Endothelial cell of umbilical vein (primary cell): Measurements from ENCODE around the gene CLC. TPM values are rescaled to one million over a fixed set of nuclear protein-coding genes. Genes with fewer than 3 reads are reported as not detected.

Source experiments
- BruUV-seq: library from RNA; stranded (reverse); fragments of 400-500 nt; replicated peaks from 2 replicates; lab custom pipeline; 2021; lab: Mats Ljungman, UMichigan
- CTCF ChIA-PET: fragments of 300-600, 350-600 bp; sonication (Branson Sonifier 250); formaldehyde crosslinking; loops from one replicate; lab custom pipeline; 2021; ENCODE audit warnings: antibody characterized with exemption, inconsistent platforms; lab: Charles Lee
- POLR2A ChIA-PET: fragments of 300-600, 350-600 bp; sonication (Branson Sonifier 250); formaldehyde crosslinking; loops from one replicate; lab custom pipeline; 2021; ENCODE audit warnings: antibody characterized with exemption, inconsistent platforms; lab: Charles Lee
- DNase-seq: peaks from one replicate; pipeline ENCODE4 v3.0.0-alpha.2; 2011; ENCODE audit warnings: low read depth, low spot score
- FAIRE-seq: peaks from 2 replicates; lab custom pipeline; 2011; peaks lifted over from hg19 to GRCh38; lab: Jason Lieb, UNC
- H2AFZ ChIP-seq: 2 replicates; pipeline ENCODE4 v1.6.0; 2012; ENCODE audit warnings: low read depth, low read length, control low read depth, inconsistent platforms
- H3K27ac ChIP-seq: 2 replicates; pipeline ENCODE4 v1.5.1; 2011; ENCODE audit warnings: low read depth, mild to moderate bottlenecking, control low read depth, low read length, moderate library complexity; ENCODE audit not compliant: insufficient read depth
- H3K27me3 ChIP-seq, 2 experiments: 2 replicates each; pipeline versions ENCODE4 v1.6.0 to v1.6.1; 2011; ENCODE audit warnings: low read length in 2 of 2, mixed read lengths in 1 of 2; ENCODE audit not compliant: control insufficient read depth in 2 of 2, insufficient read depth in 2 of 2
- H3K36me3 ChIP-seq, 2 experiments: 2 replicates in 1 of 2; 3 replicates in 1 of 2; pipeline ENCODE4 v1.5.1; 2011; ENCODE audit warnings: low read length in 2 of 2, mild to moderate bottlenecking in 1 of 2, moderate library complexity in 1 of 2; ENCODE audit not compliant: control insufficient read depth in 2 of 2, insufficient read depth in 2 of 2; ENCODE audit errors: extremely low read depth in 1 of 2
- H3K4me1 ChIP-seq: 3 replicates; pipeline ENCODE4 v1.5.1; 2011; ENCODE audit warnings: mild to moderate bottlenecking, low read length; ENCODE audit not compliant: control insufficient read depth, insufficient read depth; ENCODE audit errors: extremely low read depth
- H3K4me2 ChIP-seq: 2 replicates; pipeline ENCODE4 v1.6.1; 2011; ENCODE audit warnings: low read length, control low read depth, mixed read lengths; ENCODE audit not compliant: insufficient read depth
- H3K4me3 ChIP-seq, 3 experiments: fragments of 200-600 bp in 1 of 3; sonication (generic), shearing (Covaris generic) in 1 of 3; replicated peaks in 1 of 3; 2 replicates each; pipeline ENCODE4 v1.5.1; 2011 to 2016; ENCODE audit warnings: control low read depth in 3 of 3, low read length in 3 of 3, mild to moderate bottlenecking in 2 of 3, inconsistent platforms in 1 of 3, low read depth in 1 of 3, moderate library complexity in 1 of 3; ENCODE audit not compliant: insufficient read depth in 1 of 3
- H3K79me2 ChIP-seq: 2 replicates; pipeline ENCODE4 v1.6.0; 2012; ENCODE audit warnings: low read length, inconsistent platforms; ENCODE audit not compliant: control insufficient read depth, insufficient read depth
- H3K9ac ChIP-seq: replicated peaks from 2 replicates; pipeline ENCODE3; 2011; ENCODE audit warnings: low read length, control low read depth; ENCODE audit not compliant: insufficient read depth; ENCODE audit errors: extremely low read depth
- H3K9me1 ChIP-seq: replicated peaks from 3 replicates; pipeline ENCODE4 v1.6.0; 2011; ENCODE audit warnings: mild to moderate bottlenecking, low read length; ENCODE audit not compliant: control insufficient read depth, insufficient read depth; ENCODE audit errors: extremely low read depth
- H3K9me3 ChIP-seq: replicated peaks from 2 replicates; pipeline ENCODE4 v1.5.1; 2012; ENCODE audit warnings: low read length, inconsistent platforms; ENCODE audit not compliant: control insufficient read depth, insufficient read depth
- H4K20me1 ChIP-seq: replicated peaks from 2 replicates; pipeline ENCODE3; 2011; ENCODE audit warnings: mild to moderate bottlenecking, low read length; ENCODE audit not compliant: control insufficient read depth, insufficient read depth; ENCODE audit errors: extremely low read depth
- CTCF ChIP-seq, 2 donors: IDR thresholded peaks; 1 replicate in 1 of 2; 2 replicates in 1 of 2; pipeline ENCODE4 v1.5.1; 2011; ENCODE audit warnings: low read length in 2 of 2, mild to moderate bottlenecking in 2 of 2, moderate library complexity in 2 of 2, control low read depth in 1 of 2, inconsistent platforms in 1 of 2, low read depth in 1 of 2; ENCODE audit not compliant: insufficient read depth in 1 of 2; ENCODE audit errors: extremely low read depth in 1 of 2
- EZH2 ChIP-seq: IDR thresholded peaks from 2 replicates; pipeline ENCODE4 v1.6.1; 2012; ENCODE audit warnings: borderline replicate concordance, low read depth, mild to moderate bottlenecking, moderate library complexity, low read length, inconsistent platforms; ENCODE audit not compliant: severe bottlenecking
- FOS ChIP-seq: IDR thresholded peaks from 2 replicates; pipeline ENCODE4 v1.6.1; 2011; ENCODE audit warnings: mild to moderate bottlenecking, low read length, moderate library complexity, borderline replicate concordance; ENCODE audit not compliant: insufficient read depth
- GATA2 ChIP-seq: IDR thresholded peaks from 2 replicates; pipeline ENCODE4 v1.7.0; 2011; ENCODE audit warnings: low read depth, mild to moderate bottlenecking, moderate library complexity, mixed read lengths, low read length; ENCODE audit not compliant: insufficient read length, insufficient read depth
- JUN ChIP-seq: IDR thresholded peaks from 2 replicates; pipeline ENCODE4 v1.6.1; 2011; ENCODE audit warnings: borderline replicate concordance, low read depth; ENCODE audit not compliant: insufficient read length, insufficient read depth
- MYC ChIP-seq: IDR thresholded peaks from one replicate; pipeline ENCODE4 v1.6.1; 2011; ENCODE audit warnings: mild to moderate bottlenecking, low read depth, low read length
- POLR2A ChIP-seq: IDR thresholded peaks from 2 replicates; pipeline ENCODE4 v1.6.1; 2012; ENCODE audit warnings: low read depth, mild to moderate bottlenecking, control low read depth, low read length
- POLR2AphosphoS5 ChIP-seq: IDR thresholded peaks from 2 replicates; pipeline ENCODE4 v1.6.1; 2012; ENCODE audit warnings: low read depth, mild to moderate bottlenecking, control low read depth, low read length, moderate library complexity; ENCODE audit not compliant: insufficient read depth
- dilution Hi-C: fragments of 300-500 bp; cut with MboI; formaldehyde crosslinking; loops from one replicate; pipeline ENCODE4 v1.15.0; 2019; ENCODE audit warnings: low sequenced_read_pairs; ENCODE audit not compliant: extremely low pct_ligation_motif_present
- intact Hi-C: fragments of 100-400 bp; cut with micrococcal nuclease; formaldehyde crosslinking; loops from one replicate; pipeline ENCODE4 v1.10.0; 2022
- polyA plus RNA-seq, 4 experiments: library from polyadenylated mRNA; depleted of rRNA in 3 of 4; stranded (reverse) in 3 of 4; unstranded in 1 of 4; fragments of >200 nt; gene quantifications; 2 replicates each; pipeline versions ENCODE4 v1.2.1 to v1.2.3, GENCODE V29; 2011 to 2012; ENCODE audit warnings: missing spikeins in 1 of 4
- total RNA-seq: library from RNA; stranded (reverse); gene quantifications from 2 replicates; pipeline ENCODE4 v1.2.3, GENCODE V29; 2021
- TF ChIP-seq, protein P1 (sequence below): IDR thresholded peaks from 2 replicates; pipeline ENCODE4 v1.6.1; 2011; ENCODE audit not compliant: insufficient read depth, insufficient read length

The CLC gene
- total and polyA plus RNA-seq, 2 donors (not counting 3 experiments of a cell fraction or from before 2014, with no cell fraction given) = not detected

GRCh38 chr19:39708594-39708993 lies 29.2 kb downstream of the CLC start:
- POLR2A ChIA-PET = no interaction called here
- no peak for FAIRE-seq
- H3K4me2 ChIP-seq = no peak overlapping the region
- CTCF ChIA-PET = no interaction called here
- intact Hi-C loops (no loop called here), dilution Hi-C loops (no loop called here)
- H3K4me3 ChIP-seq = no peak overlapping the region
- no peak overlapping the region for H3K9ac ChIP-seq
- no peaks in the 10 kb centered on the region for H3K27me3 ChIP-seq
- H3K4me1 ChIP-seq = no peaks in the 10 kb centered on the region
- H3K9me1 ChIP-seq = no peaks in the 10 kb centered on the region
- no peaks in the 10 kb centered on the region for H3K9me3 ChIP-seq
- H3K27ac ChIP-seq = no peak overlapping the region
- no peaks in the 10 kb centered on the region for H3K79me2 ChIP-seq
- no peak for DNase-seq
- H2AFZ ChIP-seq = no peak overlapping the region
- H4K20me1 ChIP-seq = no peaks in the 10 kb centered on the region
- H3K36me3 ChIP-seq = no peaks in the 10 kb centered on the region
- no TSS peak for BruUV-seq
- TF ChIP-seq MYC (no peak), GATA2 (no peak), EZH2 (no peak), POLR2AphosphoS5 (no peak), CTCF (IDR thresholded peaks at IDR 0.05; ENCODE audit: extremely low read depth in 1 of 2, insufficient read depth in 1 of 2, low read depth in 1 of 2, low read length in 2 of 2) (no peak), JUN (no peak), FOS (no peak), POLR2A (no peak)
- TF ChIP-seq, protein P1, sequence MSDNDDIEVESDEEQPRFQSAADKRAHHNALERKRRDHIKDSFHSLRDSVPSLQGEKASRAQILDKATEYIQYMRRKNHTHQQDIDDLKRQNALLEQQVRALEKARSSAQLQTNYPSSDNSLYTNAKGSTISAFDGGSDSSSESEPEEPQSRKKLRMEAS = no peak
